Measurements from ENCODE around the gene KCNK10. TPM values are rescaled to one million over a fixed set of nuclear protein-coding genes. Genes with fewer than 3 reads are reported as not detected.

Gene KCNK10
- total and polyA plus RNA-seq, 2 donors (not counting 1 experiment from before 2014, with no cell fraction given) = 0.20 TPM; not detected in 1

DNA sequence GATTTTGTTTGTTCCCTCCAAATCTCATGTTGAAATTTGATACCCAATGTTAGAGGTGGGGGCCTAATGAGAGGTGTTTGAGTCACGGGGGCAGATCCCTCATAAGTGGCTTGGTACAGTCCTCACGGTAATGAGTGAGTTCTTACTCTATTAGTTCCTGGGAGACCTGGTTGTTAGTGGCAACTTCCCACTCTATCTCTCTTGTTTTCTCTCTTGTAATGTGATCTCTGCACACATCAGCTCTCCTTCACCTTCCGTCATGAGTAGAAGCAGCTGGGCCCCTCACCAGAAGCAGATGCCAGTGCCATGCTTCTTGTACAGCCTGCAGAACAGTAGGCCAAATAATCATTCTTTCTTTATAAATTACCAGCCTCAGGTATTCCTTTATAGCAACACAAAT, 29.6 kb upstream of the KCNK10 start:
- Histone ChIP-seq H3K4me2 (replicated peaks; ENCODE audit: low read depth, low read length, poor library complexity, severe bottlenecking) (no peak overlapping the region), H4K20me1 (ENCODE audit: control insufficient read depth, insufficient read depth, low read length, poor library complexity, severe bottlenecking) (no peaks in the 10 kb centered on the region), H3K36me3 (replicated peaks in 1 of 2; ENCODE audit: control extremely low read depth in 1 of 2, control insufficient read depth in 1 of 2, extremely low read depth in 1 of 2, insufficient read depth in 2 of 2, low read length in 1 of 2) (no peaks in the 10 kb centered on the region), H3K4me3 (ENCODE audit: control extremely low read depth in 1 of 5, extremely low read depth in 1 of 5, insufficient read depth in 1 of 5, low read depth in 2 of 5, low read length in 4 of 5) (no peak overlapping the region), H3K79me2 (ENCODE audit: control insufficient read depth, insufficient read depth, low read length) (no peaks in the 10 kb centered on the region), H3K4me1 (ENCODE audit: control insufficient read depth in 2 of 2, insufficient read depth in 2 of 2, low read length in 2 of 2) (no peaks in the 10 kb centered on the region), H3K9ac (ENCODE audit: low read length) (no peak overlapping the region), H3K9me3 (ENCODE audit: control extremely low read depth in 1 of 3, control insufficient read depth in 2 of 3, insufficient read depth in 1 of 3, low read length in 2 of 3) (peaks cover 0 to under 1% (median 0%) of the 10 kb centered on the region in 3 donors), H3K27me3 (replicated peaks in 1 of 4; ENCODE audit: control extremely low read depth in 1 of 4, control insufficient read depth in 3 of 4, insufficient read depth in 4 of 4, low read length in 3 of 4) (peaks cover 0 to 3% (median 0%) of the 10 kb centered on the region in 4 experiments), H3K27ac (ENCODE audit: low read length in 2 of 2) (no peak overlapping the region), H2AFZ (ENCODE audit: insufficient read depth, low read depth, low read length, poor library complexity, severe bottlenecking) (no peak overlapping the region)
- POLR2A ChIA-PET = no interaction called here
- TF ChIP-seq, protein P1, sequence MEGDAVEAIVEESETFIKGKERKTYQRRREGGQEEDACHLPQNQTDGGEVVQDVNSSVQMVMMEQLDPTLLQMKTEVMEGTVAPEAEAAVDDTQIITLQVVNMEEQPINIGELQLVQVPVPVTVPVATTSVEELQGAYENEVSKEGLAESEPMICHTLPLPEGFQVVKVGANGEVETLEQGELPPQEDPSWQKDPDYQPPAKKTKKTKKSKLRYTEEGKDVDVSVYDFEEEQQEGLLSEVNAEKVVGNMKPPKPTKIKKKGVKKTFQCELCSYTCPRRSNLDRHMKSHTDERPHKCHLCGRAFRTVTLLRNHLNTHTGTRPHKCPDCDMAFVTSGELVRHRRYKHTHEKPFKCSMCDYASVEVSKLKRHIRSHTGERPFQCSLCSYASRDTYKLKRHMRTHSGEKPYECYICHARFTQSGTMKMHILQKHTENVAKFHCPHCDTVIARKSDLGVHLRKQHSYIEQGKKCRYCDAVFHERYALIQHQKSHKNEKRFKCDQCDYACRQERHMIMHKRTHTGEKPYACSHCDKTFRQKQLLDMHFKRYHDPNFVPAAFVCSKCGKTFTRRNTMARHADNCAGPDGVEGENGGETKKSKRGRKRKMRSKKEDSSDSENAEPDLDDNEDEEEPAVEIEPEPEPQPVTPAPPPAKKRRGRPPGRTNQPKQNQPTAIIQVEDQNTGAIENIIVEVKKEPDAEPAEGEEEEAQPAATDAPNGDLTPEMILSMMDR (IDR thresholded peaks at IDR 0.05) = no peak
- no peak for TF ChIP-seq EZH2 (IDR thresholded peaks at IDR 0.05; ENCODE audit: borderline replicate concordance, insufficient read depth, low read depth, low read length, poor library complexity, severe bottlenecking)
- 100% methylated on average over 2 of the region's 3 CpGs for WGBS (ENCODE audit: insufficient coverage)
- ATAC-seq (ENCODE audit: low read depth) (no peak), DNase-seq (no peak)
- no peak overlapping the region for H3K4me3 Mint-ChIP-seq
- H3K4me1 Mint-ChIP-seq = no peaks in the 10 kb centered on the region
- H3K9me3 Mint-ChIP-seq (ENCODE audit: insufficient read depth) = no peaks in the 10 kb centered on the region
- H3K27ac Mint-ChIP-seq = no peak overlapping the region
- H3K27me3 Mint-ChIP-seq = peaks cover 7% of the 10 kb centered on the region
- intact Hi-C loops (cut with micrococcal nuclease) = no loop called here
- CTCF ChIA-PET = no interaction called here

- ChIA-PET POLR2A (no interaction called here), CTCF (no interaction called here)
- peaks cover 0 to 3% (median 0%) of the 10 kb centered on the region in 4 experiments for H3K27me3 ChIP-seq (replicated peaks in 1 of 4; ENCODE audit: control extremely low read depth in 1 of 4, control insufficient read depth in 3 of 4, insufficient read depth in 4 of 4, low read length in 3 of 4)
- H3K4me1 Mint-ChIP-seq = no peaks in the 10 kb centered on the region
- no peak overlapping the region for H3K27ac ChIP-seq (ENCODE audit: low read length in 2 of 2)
- WGBS (ENCODE audit: insufficient coverage) = no CpG with 5 or more reads among the region's 4 CpGs
- no peaks in the 10 kb centered on the region for H3K9me3 ChIP-seq (ENCODE audit: control extremely low read depth in 1 of 3, control insufficient read depth in 2 of 3, insufficient read depth in 1 of 3, low read length in 2 of 3)
- H3K27ac Mint-ChIP-seq = no peak overlapping the region
- H3K9me3 Mint-ChIP-seq (ENCODE audit: insufficient read depth) = no peaks in the 10 kb centered on the region
- no peak overlapping the region for H3K4me3 ChIP-seq (ENCODE audit: control extremely low read depth in 1 of 5, extremely low read depth in 1 of 5, insufficient read depth in 1 of 5, low read depth in 2 of 5, low read length in 4 of 5)
- TF ChIP-seq, protein P1 (IDR thresholded peaks at IDR 0.05) = no peak
- TF ChIP-seq EZH2 (IDR thresholded peaks at IDR 0.05; ENCODE audit: borderline replicate concordance, insufficient read depth, low read depth, low read length, poor library complexity, severe bottlenecking) = no peak
- no peak overlapping the region for H3K4me2 ChIP-seq (replicated peaks; ENCODE audit: low read depth, low read length, poor library complexity, severe bottlenecking)
- H3K4me1 ChIP-seq (ENCODE audit: control insufficient read depth in 2 of 2, insufficient read depth in 2 of 2, low read length in 2 of 2) = no peaks in the 10 kb centered on the region
- no peaks in the 10 kb centered on the region for H3K79me2 ChIP-seq (ENCODE audit: control insufficient read depth, insufficient read depth, low read length)
- H3K4me3 Mint-ChIP-seq = no peak overlapping the region
- H3K9ac ChIP-seq (ENCODE audit: low read length) = no peak overlapping the region
- no peaks in the 10 kb centered on the region for H4K20me1 ChIP-seq (ENCODE audit: control insufficient read depth, insufficient read depth, low read length, poor library complexity, severe bottlenecking)
- no peaks in the 10 kb centered on the region for H3K36me3 ChIP-seq (replicated peaks in 1 of 2; ENCODE audit: control extremely low read depth in 1 of 2, control insufficient read depth in 1 of 2, extremely low read depth in 1 of 2, insufficient read depth in 2 of 2, low read length in 1 of 2)
- intact Hi-C loops (cut with micrococcal nuclease) = no loop called here
- ATAC-seq (ENCODE audit: low read depth) (no peak), DNase-seq (no peak)
- no peak overlapping the region for H2AFZ ChIP-seq (ENCODE audit: insufficient read depth, low read depth, low read length, poor library complexity, severe bottlenecking)
- peaks cover 7% of the 10 kb centered on the region for H3K27me3 Mint-ChIP-seq
Measured at GRCh38 chr14:88351966-88352691, 29.1 kb upstream of the KCNK10 start.
